Aorta (tissue), 5 donors: Measurements from ENCODE around the gene ACVR2A. TPM values are rescaled to one million over a fixed set of nuclear protein-coding genes. Genes with fewer than 3 reads are reported as not detected.

Source experiments
- ATAC-seq: fragments of 200-7000 bp; cut with Tn5 transposase; one replicate; pipeline ENCODE4 v1.9.1; 2022; ENCODE audit warnings: moderate library complexity; ENCODE audit not compliant: low FRiP score
- DNase-seq, 2 donors: peaks; one replicate each; pipeline ENCODE4 v3.0.0-alpha.2; 2020
- H3K27ac ChIP-seq, 2 donors: one replicate each; pipeline ENCODE4 v1.5.1; 2013; ENCODE audit warnings: low read length in 2 of 2, mild to moderate bottlenecking in 2 of 2, moderate library complexity in 2 of 2, control low read depth in 1 of 2, inconsistent platforms in 1 of 2, low read depth in 1 of 2
- H3K27me3 ChIP-seq, 2 donors: one replicate each; pipeline ENCODE4 v1.6.1; 2013; ENCODE audit warnings: control low read depth in 1 of 2, low read length in 1 of 2, mild to moderate bottlenecking in 1 of 2, moderate library complexity in 1 of 2; ENCODE audit not compliant: insufficient read depth in 2 of 2, control insufficient read depth in 1 of 2
- H3K36me3 ChIP-seq, 2 donors: one replicate each; pipeline ENCODE4 v1.6.1; 2013; ENCODE audit warnings: control low read depth in 1 of 2, low read length in 1 of 2, mild to moderate bottlenecking in 1 of 2; ENCODE audit not compliant: insufficient read depth in 2 of 2, control insufficient read depth in 1 of 2
- H3K4me1 ChIP-seq, 2 donors: one replicate each; pipeline ENCODE4 v1.6.1; 2013; ENCODE audit warnings: low read length in 2 of 2, control low read depth in 1 of 2, mild to moderate bottlenecking in 1 of 2, moderate library complexity in 1 of 2; ENCODE audit not compliant: insufficient read depth in 2 of 2, control insufficient read depth in 1 of 2
- H3K4me3 ChIP-seq, 2 donors: one replicate each; pipeline ENCODE4 v1.5.1; 2013; ENCODE audit warnings: low read length in 2 of 2, control low read depth in 1 of 2, mild to moderate bottlenecking in 1 of 2
- H3K9me3 ChIP-seq: one replicate; pipeline ENCODE4 v1.6.1; 2013; ENCODE audit warnings: mild to moderate bottlenecking, low read length; ENCODE audit not compliant: control insufficient read depth
- WGBS, 2 donors: extraction: QIAGEN DNeasy Blood & Tissue Kit; methylation state at CpG; one replicate each; pipeline ENCODE4 v1.1.7; 2013; 5-methylcytosine and 5-hydroxymethylcytosine counted together
- intact Hi-C, 2 donors: fragments of 100-400 bp; cut with DNase I; formaldehyde crosslinking; loops; one replicate each; pipeline versions ENCODE4 v1.14.2 to v1.15.0; 2022
- polyA plus RNA-seq, 2 donors: library from polyadenylated mRNA; stranded (reverse); fragments of 200-250 nt; gene quantifications; one replicate each; pipeline ENCODE4 v1.2.3, GENCODE V29; 2013
- total RNA-seq, 2 donors: library from RNA; stranded (reverse); fragmentation: NEBNext Ultra II Directional; extraction: Animal tissue kit (Norgen Biotek cat#: 25700); gene quantifications; one replicate each; pipeline ENCODE4 v1.2.1, GENCODE V29; 2021
- donor health status: healthy with polysubstance abuse.
- donor health status: Bipolar disorder and iron deficiency.
- donor health status: DM: no; HTN: no; CAD: no.
- donor health status: DM: no; HTN: no; CAD: no.
- donor health status: DM: yes; HTN: yes; CAD: no.

The ACVR2A gene
- total and polyA plus RNA-seq, 4 donors, result 1.6 to 26.2 (median 8.4) TPM

- H3K4me1 ChIP-seq, result peaks cover 3 to 6% of the 10 kb centered on the region in 2 donors
- DNase-seq, result no peak
- no peak overlapping the region for H3K27ac ChIP-seq
- 92 to 97% methylated on average over 1 of the region's 1 CpG for WGBS, 2 donors
- no peak overlapping the region for H3K4me3 ChIP-seq
- intact Hi-C loops, result no loop called here
- H3K36me3 ChIP-seq, result no peaks in the 10 kb centered on the region
- no peaks in the 10 kb centered on the region for H3K9me3 ChIP-seq
- H3K27me3 ChIP-seq, result no peaks in the 10 kb centered on the region
- no peak for ATAC-seq
These were observed 6.0 kb downstream of the ACVR2A start for GRCh38 chr2:147850838-147851237.

GRCh38 chr2:147851244-147851930 lies 6.6 kb downstream of the ACVR2A start:
- H3K36me3 ChIP-seq, result no peaks in the 10 kb centered on the region
- DNase-seq (no peak), ATAC-seq (no peak)
- H3K27ac ChIP-seq, result no peak overlapping the region
- no peaks in the 10 kb centered on the region for H3K9me3 ChIP-seq
- WGBS, 2 donors, result 95 to 96% methylated on average over 1 of the region's 1 CpG
- H3K4me1 ChIP-seq, result peaks cover 3% of the 10 kb centered on the region in 2 donors
- H3K27me3 ChIP-seq, result no peaks in the 10 kb centered on the region
- intact Hi-C loops, result no loop called here
- H3K4me3 ChIP-seq, result no peak overlapping the region

GRCh38 chr2:147854557-147855134 lies 9.8 kb downstream of the ACVR2A start:
- DNase-seq (no peak), ATAC-seq (no peak)
- Histone ChIP-seq H3K27me3 (no peaks in the 10 kb centered on the region), H3K4me1 (peaks cover 0 to 4% of the 10 kb centered on the region in 2 donors), H3K27ac (no peak overlapping the region), H3K36me3 (no peaks in the 10 kb centered on the region), H3K9me3 (no peaks in the 10 kb centered on the region), H3K4me3 (no peak overlapping the region)
- intact Hi-C loops, result no loop called here
- WGBS, 2 donors, result 98% methylated on average over 6 of the region's 6 CpGs

GRCh38 chr2:147855316-147855715 lies 10.5 kb downstream of the ACVR2A start:
- peaks cover 0 to 4% of the 10 kb centered on the region in 2 donors for H3K4me1 ChIP-seq
- no peak overlapping the region for H3K4me3 ChIP-seq
- intact Hi-C loops, result no loop called here
- H3K9me3 ChIP-seq, result no peaks in the 10 kb centered on the region
- H3K27me3 ChIP-seq, result no peaks in the 10 kb centered on the region
- H3K36me3 ChIP-seq, result no peaks in the 10 kb centered on the region
- no peak overlapping the region for H3K27ac ChIP-seq
- ATAC-seq, result no peak
- no peak for DNase-seq

GRCh38 chr2:147855977-147856376 lies 11.1 kb downstream of the ACVR2A start:
- no peak for ATAC-seq
- intact Hi-C loops, result no loop called here
- Histone ChIP-seq H3K4me3 (no peak overlapping the region), H3K27ac (no peak overlapping the region), H3K4me1 (peaks cover 0 to 4% of the 10 kb centered on the region in 2 donors), H3K27me3 (no peaks in the 10 kb centered on the region), H3K9me3 (no peaks in the 10 kb centered on the region), H3K36me3 (no peaks in the 10 kb centered on the region)
- DNase-seq, result no peak

GRCh38 chr2:147860009-147860408 lies 15.2 kb downstream of the ACVR2A start:
- DNase-seq, result no peak
- Histone ChIP-seq H3K4me1 (peaks cover 0 to 4% of the 10 kb centered on the region in 2 donors), H3K4me3 (no peak overlapping the region), H3K36me3 (no peaks in the 10 kb centered on the region), H3K27ac (no peak overlapping the region), H3K9me3 (no peaks in the 10 kb centered on the region), H3K27me3 (no peaks in the 10 kb centered on the region)
- no peak for ATAC-seq
- intact Hi-C loops, result no loop called here
- WGBS, 2 donors, result 95 to 96% methylated on average over 1 of the region's 1 CpG

GRCh38 chr2:147862859-147863516 lies 18.2 kb downstream of the ACVR2A start:
- Histone ChIP-seq H3K4me1 (peaks cover 0 to 4% of the 10 kb centered on the region in 2 donors), H3K36me3 (no peaks in the 10 kb centered on the region), H3K27me3 (no peaks in the 10 kb centered on the region), H3K9me3 (no peaks in the 10 kb centered on the region), H3K4me3 (no peak overlapping the region), H3K27ac (no peak overlapping the region)
- ATAC-seq (no peak), DNase-seq (no peak)
- 59 to 60% methylated on average over 2 of the region's 2 CpGs for WGBS, 2 donors
- intact Hi-C loops, result no loop called here

GRCh38 chr2:147863835-147864234 lies 19.0 kb downstream of the ACVR2A start:
- DNase-seq, result no peak
- no peaks in the 10 kb centered on the region for H3K36me3 ChIP-seq
- no peak overlapping the region for H3K4me3 ChIP-seq
- intact Hi-C loops, result no loop called here
- WGBS, 2 donors, result 79 to 100% methylated on average over 1 of the region's 1 CpG
- H3K9me3 ChIP-seq, result no peaks in the 10 kb centered on the region
- H3K27me3 ChIP-seq, result no peaks in the 10 kb centered on the region
- ATAC-seq, result no peak
- H3K4me1 ChIP-seq, result no peaks in the 10 kb centered on the region
- H3K27ac ChIP-seq, result no peak overlapping the region

- Histone ChIP-seq H3K27me3 (no peaks in the 10 kb centered on the region), H3K36me3 (no peaks in the 10 kb centered on the region), H3K27ac (no peak overlapping the region), H3K9me3 (no peaks in the 10 kb centered on the region), H3K4me1 (no peaks in the 10 kb centered on the region), H3K4me3 (no peak overlapping the region)
- DNase-seq (no peak), ATAC-seq (no peak)
- intact Hi-C loops, result no loop called here
These were observed 20.7 kb downstream of the ACVR2A start for GRCh38 chr2:147865560-147865959.
